ENCODE measurements around the gene FGF22. TPM values are rescaled to one million over a fixed set of nuclear protein-coding genes. Genes with fewer than 3 reads are reported as not detected.
A peak's percentile ranks its signal among the peaks of the same experiment; 100 is the strongest.

The FGF22 gene
- total RNA-seq, 4 donors from 2014 or later: 1.4 TPM; not detected in 3

- Histone ChIP-seq H3K27me3 (no peaks in the 10 kb centered on the region), H3K9me3 (no peaks in the 10 kb centered on the region), H3K4me3 (no peak overlapping the region), H3K27ac (peak overlapping the region in 1 of 2 donors; percentile 29), H3K36me3 (no peaks in the 10 kb centered on the region), H3K4me1 (peaks cover 0 to 15% of the 10 kb centered on the region in 2 donors)
- intact Hi-C loops (cut with DNase I; ENCODE audit: low total_unique reads): no loop called here
- no peak for DNase-seq
- TF ChIP-seq CTCF (IDR thresholded peaks at IDR 0.05) (no peak), POLR2A (IDR thresholded peaks at IDR 0.05) (no peak)
Measured at GRCh38 chr19:642767-643727, 3.4 kb downstream of the FGF22 start.

- no peak for DNase-seq
- Histone ChIP-seq H3K4me1 (peaks cover 0 to 12% of the 10 kb centered on the region in 2 donors), H3K36me3 (no peaks in the 10 kb centered on the region), H3K4me3 (no peak overlapping the region), H3K27ac (no peak overlapping the region), H3K9me3 (no peaks in the 10 kb centered on the region), H3K27me3 (no peaks in the 10 kb centered on the region)
- TF ChIP-seq POLR2A (IDR thresholded peaks at IDR 0.05) (no peak), CTCF (IDR thresholded peaks at IDR 0.05) (no peak)
- intact Hi-C loops (cut with DNase I; ENCODE audit: low total_unique reads): no loop called here
Measured at GRCh38 chr19:643736-644135, 4.1 kb downstream of the FGF22 start.

GRCh38 chr19:644363-644762, 4.7 kb downstream of the FGF22 start:
- no peak for DNase-seq
- Histone ChIP-seq H3K4me1 (peaks cover 0 to 6% of the 10 kb centered on the region in 2 donors), H3K27ac (no peak overlapping the region), H3K27me3 (no peaks in the 10 kb centered on the region), H3K36me3 (no peaks in the 10 kb centered on the region), H3K4me3 (no peak overlapping the region), H3K9me3 (no peaks in the 10 kb centered on the region)
- intact Hi-C loops (cut with DNase I; ENCODE audit: low total_unique reads): no loop called here
- TF ChIP-seq CTCF (IDR thresholded peaks at IDR 0.05) (no peak), POLR2A (IDR thresholded peaks at IDR 0.05) (no peak)

GRCh38 chr19:644789-645188, 5.1 kb downstream of the FGF22 start:
- TF ChIP-seq POLR2A (IDR thresholded peaks at IDR 0.05): no peak
- TF ChIP-seq CTCF (IDR thresholded peaks at IDR 0.05): no peak
- intact Hi-C loops (cut with DNase I; ENCODE audit: low total_unique reads): no loop called here
- Histone ChIP-seq H3K36me3 (no peaks in the 10 kb centered on the region), H3K9me3 (no peaks in the 10 kb centered on the region), H3K27me3 (no peaks in the 10 kb centered on the region), H3K4me1 (peaks cover 0 to 4% of the 10 kb centered on the region in 2 donors), H3K27ac (no peak overlapping the region), H3K4me3 (no peak overlapping the region)
- DNase-seq: no peak
